ENCODE measurements around the gene HOOK2. TPM values are rescaled to one million over a fixed set of nuclear protein-coding genes. Genes with fewer than 3 reads are reported as not detected.

The HOOK2 gene
- total and polyA plus RNA-seq, 2 of the 13 experiments (the other 11 are each of a cell fraction or from before 2014, with no cell fraction given): 9.2 to 12.9 TPM

DNA sequence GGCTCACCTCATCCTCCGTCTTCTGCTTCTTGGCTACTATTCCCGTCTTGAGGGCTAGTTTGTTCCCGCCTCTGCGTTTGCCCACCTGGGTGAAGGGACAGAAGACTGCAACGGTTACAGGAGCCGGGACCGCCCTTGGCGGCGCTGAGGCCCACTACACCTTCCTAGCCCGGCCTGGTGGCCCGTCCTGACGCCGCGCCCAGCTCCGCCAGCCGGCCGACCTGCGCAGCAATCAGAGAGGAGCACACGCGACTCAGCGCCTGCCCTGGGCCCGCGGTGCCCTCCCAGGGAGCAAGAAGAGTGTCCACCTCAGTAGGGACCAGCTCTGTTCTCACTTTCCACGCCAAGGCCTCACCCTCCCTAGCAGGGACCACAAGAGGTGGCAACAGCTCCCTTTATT is 44.0 kb downstream of the HOOK2 start:
- in situ Hi-C loops (cut with HindIII; ENCODE audit: extremely low pct_ligation_motif_present, low pct_unique_long_range_greater_than_20kb) (no loop called here), intact Hi-C loops (cut with micrococcal nuclease; ENCODE audit: unreplicated experiment) (no loop called here)
- H3K27me3 ChIP-seq (ENCODE audit: control insufficient read depth in 1 of 2, insufficient read depth in 2 of 2, low read length in 2 of 2): no peaks in the 10 kb centered on the region; a peak in 1 of 5 replicates
- H3K9me3 ChIP-seq (ENCODE audit: low read length): no peaks in the 10 kb centered on the region
- FAIRE-seq (no peak), DNase-seq (ENCODE audit: low spot score) (no peak), ATAC-seq (no peak)
- no peak overlapping the region for H3K27ac ChIP-seq (ENCODE audit: extremely low read length, insufficient read depth, low read length)
- TF ChIP-seq ATF2 (CRISPR knock-in tag; IDR thresholded peaks at IDR 0.05) (no peak), RBFOX2 (IDR thresholded peaks at IDR 0.05; ENCODE audit: low read depth, low read length) (peak; percentile 70), AGO2 (optimal IDR thresholded peaks at IDR 0.05; ENCODE audit: low read depth, low read length) (peak; percentile 78), ZBTB3 (CRISPR knock-in tag; IDR thresholded peaks at IDR 0.05; ENCODE audit: borderline replicate concordance, low read depth) (no peak), ZFP90 (CRISPR knock-in tag; IDR thresholded peaks at IDR 0.05; ENCODE audit: borderline replicate concordance) (no peak)
- H3K9ac ChIP-seq (ENCODE audit: insufficient read depth, low read depth, low read length): no peak overlapping the region
- no peak overlapping the region for H3K4me2 ChIP-seq (ENCODE audit: low read depth, low read length)
- WGBS (ENCODE audit: low lambda C conversion rate): 97% methylated on average over 24 of the region's 24 CpGs
- H4K20me1 ChIP-seq (ENCODE audit: insufficient read depth, low read length): peaks cover 20% of the 10 kb centered on the region
- BruUV-seq (replicated peaks): no TSS peak
- H2AFZ ChIP-seq (ENCODE audit: low read length): no peak overlapping the region
- CTCF ChIA-PET (ENCODE audit: low intra/inter-chr PET ratio, low total read pairs): no interaction called here
- H3K36me3 ChIP-seq (replicated peaks in 1 of 2; ENCODE audit: control insufficient read depth in 1 of 2, insufficient read depth in 2 of 2, low read length in 2 of 2): peaks cover 20 to 31% of the 10 kb centered on the region in 2 experiments
- no peak overlapping the region for H3K4me3 ChIP-seq (replicated peaks in 1 of 3; ENCODE audit: insufficient read depth in 1 of 3, low read depth in 2 of 3, low read length in 3 of 3)
- POLR2A ChIA-PET: interaction anchor here (3.4 kb wide), 1 partner anchor 8 kb away, joined by 51 read pairs; the partner anchor contains the start of gene TNPO2
- H3K79me2 ChIP-seq (ENCODE audit: insufficient read depth, low read length): peaks cover 34% of the 10 kb centered on the region
- peaks cover 44% of the 10 kb centered on the region for H3K4me1 ChIP-seq (ENCODE audit: insufficient read depth, low read length)

DNA sequence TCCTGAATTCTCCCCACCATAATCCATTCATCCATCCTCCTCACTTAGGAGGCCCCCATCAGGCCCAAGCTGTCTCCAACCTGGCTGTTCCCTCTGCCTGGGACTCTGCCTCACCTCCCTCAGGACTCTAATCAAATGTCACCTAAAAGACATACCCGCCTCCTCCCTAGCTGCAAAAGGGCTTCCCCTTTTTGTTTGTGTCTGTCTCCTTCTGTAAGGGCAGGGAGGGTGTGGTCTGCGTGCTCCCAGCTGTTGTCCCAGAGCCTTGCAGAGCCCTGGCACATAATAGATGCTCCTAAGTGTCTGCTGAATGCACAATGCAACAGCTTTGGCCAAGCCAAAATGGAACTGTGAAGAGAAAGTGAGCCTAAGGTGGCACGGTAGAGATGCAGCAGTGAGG is 45.3 kb downstream of the HOOK2 start:
- Histone ChIP-seq H3K79me2 (ENCODE audit: insufficient read depth, low read length) (peaks cover 34% of the 10 kb centered on the region), H3K27me3 (ENCODE audit: control insufficient read depth in 1 of 2, insufficient read depth in 2 of 2, low read length in 2 of 2) (no peaks in the 10 kb centered on the region; a peak in 1 of 5 replicates), H3K27ac (ENCODE audit: extremely low read length, insufficient read depth, low read length) (no peak overlapping the region), H3K36me3 (replicated peaks in 1 of 2; ENCODE audit: control insufficient read depth in 1 of 2, insufficient read depth in 2 of 2, low read length in 2 of 2) (peaks cover 20 to 31% of the 10 kb centered on the region in 2 experiments), H3K4me2 (ENCODE audit: low read depth, low read length) (no peak overlapping the region), H4K20me1 (ENCODE audit: insufficient read depth, low read length) (peaks cover 20% of the 10 kb centered on the region), H3K9me3 (ENCODE audit: low read length) (no peaks in the 10 kb centered on the region), H3K4me3 (replicated peaks in 1 of 3; ENCODE audit: insufficient read depth in 1 of 3, low read depth in 2 of 3, low read length in 3 of 3) (no peak overlapping the region), H3K9ac (ENCODE audit: insufficient read depth, low read depth, low read length) (no peak overlapping the region), H2AFZ (ENCODE audit: low read length) (no peak overlapping the region), H3K4me1 (ENCODE audit: insufficient read depth, low read length) (peaks cover 35% of the 10 kb centered on the region)
- DNase-seq (ENCODE audit: low spot score) (no peak), ATAC-seq (no peak), FAIRE-seq (no peak)
- TF ChIP-seq SMAD9 (CRISPR knock-in tag; IDR thresholded peaks at IDR 0.05): no peak
- peak; percentile 62 for TF ChIP-seq RBM22 (optimal IDR thresholded peaks at IDR 0.05; ENCODE audit: low read length)
- POLR2A ChIA-PET: no interaction called here
- no TSS peak for BruUV-seq (replicated peaks)
- 98% methylated on average over 3 of the region's 3 CpGs for WGBS (ENCODE audit: low lambda C conversion rate)
- in situ Hi-C loops (cut with HindIII; ENCODE audit: extremely low pct_ligation_motif_present, low pct_unique_long_range_greater_than_20kb) (no loop called here), intact Hi-C loops (cut with micrococcal nuclease; ENCODE audit: unreplicated experiment) (no loop called here)
- CTCF ChIA-PET (ENCODE audit: low intra/inter-chr PET ratio, low total read pairs): no interaction called here

All from HepG2 (cell line).